Fibroblast of the aortic adventitia (primary cell): ENCODE measurements around the gene DCHS2. TPM values are rescaled to one million over a fixed set of nuclear protein-coding genes. Genes with fewer than 3 reads are reported as not detected.

ENCODE experiments used
- DNase-seq: peaks from one replicate; pipeline ENCODE4 v3.0.0-alpha.2; 2010; ENCODE audit warnings: low read depth
- H3K4me3 ChIP-seq: 2 replicates; pipeline ENCODE4 v1.5.1; 2011; ENCODE audit warnings: low read depth, mild to moderate bottlenecking, control low read depth, low read length, moderate library complexity
- CTCF ChIP-seq: IDR thresholded peaks from 2 replicates; pipeline ENCODE4 v1.5.1; 2011; ENCODE audit warnings: mild to moderate bottlenecking, low read length, control low read depth, inconsistent platforms; ENCODE audit not compliant: insufficient read depth
- total RNA-seq: library from RNA; depleted of rRNA; stranded (reverse); fragments of >200 nt; gene quantifications from 2 replicates; pipeline ENCODE4 v1.2.3, GENCODE V29; 2012; ENCODE audit warnings: low replicate concordance

DCHS2 gene
- total RNA-seq, 1 donor: under 0.01 TPM

DNA sequence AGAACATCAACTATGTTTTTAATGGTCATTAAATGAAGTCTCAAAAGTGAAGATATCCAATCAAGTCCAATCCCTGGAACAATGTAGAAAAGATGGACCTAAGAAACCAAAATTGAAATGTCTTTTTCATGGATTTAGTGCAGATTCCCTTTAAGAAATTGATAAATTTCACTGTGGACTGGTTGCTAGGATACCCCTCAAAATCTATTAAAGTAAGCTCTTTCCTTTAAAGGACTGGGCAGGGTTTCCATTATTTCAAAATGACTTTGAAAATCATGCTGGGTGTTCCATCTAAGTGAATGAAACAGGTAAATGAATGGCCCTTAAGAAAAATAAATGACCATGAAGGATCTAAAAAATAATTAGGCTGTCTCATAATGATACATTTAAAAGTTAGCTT lies 30.0 kb upstream of the DCHS2 start:
- H3K4me3 ChIP-seq: no peak overlapping the region
- no peak for DNase-seq
- TF ChIP-seq CTCF: no peak

- H3K4me3 ChIP-seq: no peak overlapping the region
- no peak for TF ChIP-seq CTCF
- DNase-seq: no peak
Observed at GRCh38 chr4:154519214-154519613, 27.6 kb upstream of the DCHS2 start.

- no peak for TF ChIP-seq CTCF
- no peak overlapping the region for H3K4me3 ChIP-seq
- DNase-seq: no peak
Observed at GRCh38 chr4:154517591-154517990, 26.0 kb upstream of the DCHS2 start.

DNA sequence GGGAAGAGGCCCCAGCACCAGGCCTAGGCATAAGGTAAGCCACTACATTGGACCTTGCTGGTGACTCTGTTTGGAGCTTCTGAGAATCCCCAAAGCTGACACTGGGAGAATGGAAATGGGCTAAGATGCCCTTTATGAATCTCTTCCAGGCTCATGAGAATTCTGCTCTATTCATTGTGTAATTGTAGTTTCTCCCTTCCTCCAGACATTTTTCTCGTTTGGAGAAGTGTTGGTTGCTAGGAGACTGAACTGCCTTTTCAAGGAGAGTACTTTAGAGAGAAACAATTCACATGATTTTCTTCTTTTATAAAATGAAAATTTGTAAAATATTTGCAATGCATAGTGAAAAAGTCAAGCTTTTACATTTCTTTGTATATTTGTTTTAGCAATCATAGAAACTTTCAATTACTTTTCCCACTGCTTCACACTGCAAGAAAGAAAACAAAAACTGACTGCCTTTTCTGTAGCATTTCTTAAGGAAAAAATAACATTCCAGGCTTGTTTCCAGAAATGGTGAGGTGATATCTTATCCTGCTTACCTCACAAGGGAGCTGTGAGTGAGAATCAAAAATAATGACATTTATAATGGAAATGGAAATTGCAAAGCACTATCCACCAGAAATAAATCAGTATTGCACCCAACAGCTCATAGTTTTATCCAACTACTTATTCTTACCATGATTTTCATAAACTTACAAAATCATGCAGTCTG lies 24.9 kb upstream of the DCHS2 start:
- no peak for TF ChIP-seq CTCF

DNA sequence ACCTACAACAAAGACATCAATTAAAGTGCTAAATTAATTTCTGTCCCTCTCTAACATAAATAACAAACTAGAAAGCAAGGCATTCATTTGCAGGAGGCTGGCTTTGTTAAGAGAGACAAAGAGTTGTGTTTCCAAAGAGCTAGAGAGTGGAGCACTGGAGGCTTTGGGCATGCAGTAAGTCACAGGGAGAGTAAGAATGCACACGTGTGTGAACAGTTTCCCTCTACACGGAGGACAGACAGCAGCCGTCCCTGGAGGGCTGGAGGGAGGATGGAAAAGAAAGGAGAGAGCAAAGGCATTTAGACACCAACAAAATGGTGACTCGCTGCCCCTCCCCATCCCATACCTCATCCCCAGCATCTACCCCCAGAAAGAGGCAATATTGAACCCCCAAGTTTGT lies 20.4 kb upstream of the DCHS2 start:
- no peak for TF ChIP-seq CTCF
- no peak overlapping the region for H3K4me3 ChIP-seq
- no peak for DNase-seq

More for the DNA sequence above, 24.9 kb upstream of the DCHS2 start:
- no peak overlapping the region for H3K4me3 ChIP-seq
- no peak for DNase-seq

- no peak overlapping the region for H3K4me3 ChIP-seq
- no peak for TF ChIP-seq CTCF
- DNase-seq: no peak
Observed at GRCh38 chr4:154511548-154511947, 19.9 kb upstream of the DCHS2 start.

GRCh38 chr4:154507156-154507555 lies 15.6 kb upstream of the DCHS2 start:
- DNase-seq: no peak
- no peak for TF ChIP-seq CTCF
- no peak overlapping the region for H3K4me3 ChIP-seq
